ENCODE results near the gene IFI44. TPM values are rescaled to one million over a fixed set of nuclear protein-coding genes. Genes with fewer than 3 reads are reported as not detected.
A peak's percentile ranks its signal among the peaks of the same experiment; 100 is the strongest.

IFI44 gene
- total RNA-seq, 4 donors from 2014 or later, result 16.2 to 78.2 (median 20.2) TPM

- DNase-seq (ENCODE audit: low spot score), result no peak
- ATAC-seq (ENCODE audit: low FRiP score), result peak; percentile 68
- TF ChIP-seq, protein P1, sequence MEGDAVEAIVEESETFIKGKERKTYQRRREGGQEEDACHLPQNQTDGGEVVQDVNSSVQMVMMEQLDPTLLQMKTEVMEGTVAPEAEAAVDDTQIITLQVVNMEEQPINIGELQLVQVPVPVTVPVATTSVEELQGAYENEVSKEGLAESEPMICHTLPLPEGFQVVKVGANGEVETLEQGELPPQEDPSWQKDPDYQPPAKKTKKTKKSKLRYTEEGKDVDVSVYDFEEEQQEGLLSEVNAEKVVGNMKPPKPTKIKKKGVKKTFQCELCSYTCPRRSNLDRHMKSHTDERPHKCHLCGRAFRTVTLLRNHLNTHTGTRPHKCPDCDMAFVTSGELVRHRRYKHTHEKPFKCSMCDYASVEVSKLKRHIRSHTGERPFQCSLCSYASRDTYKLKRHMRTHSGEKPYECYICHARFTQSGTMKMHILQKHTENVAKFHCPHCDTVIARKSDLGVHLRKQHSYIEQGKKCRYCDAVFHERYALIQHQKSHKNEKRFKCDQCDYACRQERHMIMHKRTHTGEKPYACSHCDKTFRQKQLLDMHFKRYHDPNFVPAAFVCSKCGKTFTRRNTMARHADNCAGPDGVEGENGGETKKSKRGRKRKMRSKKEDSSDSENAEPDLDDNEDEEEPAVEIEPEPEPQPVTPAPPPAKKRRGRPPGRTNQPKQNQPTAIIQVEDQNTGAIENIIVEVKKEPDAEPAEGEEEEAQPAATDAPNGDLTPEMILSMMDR (IDR thresholded peaks at IDR 0.05), result no peak
Observed at GRCh38 chr1:78617615-78618026, 32.0 kb upstream of the IFI44 start.

- no peak for ATAC-seq (ENCODE audit: low FRiP score)
- DNase-seq (ENCODE audit: low spot score), result no peak
- TF ChIP-seq, protein P1 (IDR thresholded peaks at IDR 0.05), result no peak
Observed at GRCh38 chr1:78619032-78619431, 30.6 kb upstream of the IFI44 start.

GRCh38 chr1:78619446-78619802 lies 30.2 kb upstream of the IFI44 start:
- TF ChIP-seq, protein P1 (IDR thresholded peaks at IDR 0.05), result no peak
- ATAC-seq (ENCODE audit: low FRiP score), result no peak
- no peak for DNase-seq (ENCODE audit: low spot score)

DNA sequence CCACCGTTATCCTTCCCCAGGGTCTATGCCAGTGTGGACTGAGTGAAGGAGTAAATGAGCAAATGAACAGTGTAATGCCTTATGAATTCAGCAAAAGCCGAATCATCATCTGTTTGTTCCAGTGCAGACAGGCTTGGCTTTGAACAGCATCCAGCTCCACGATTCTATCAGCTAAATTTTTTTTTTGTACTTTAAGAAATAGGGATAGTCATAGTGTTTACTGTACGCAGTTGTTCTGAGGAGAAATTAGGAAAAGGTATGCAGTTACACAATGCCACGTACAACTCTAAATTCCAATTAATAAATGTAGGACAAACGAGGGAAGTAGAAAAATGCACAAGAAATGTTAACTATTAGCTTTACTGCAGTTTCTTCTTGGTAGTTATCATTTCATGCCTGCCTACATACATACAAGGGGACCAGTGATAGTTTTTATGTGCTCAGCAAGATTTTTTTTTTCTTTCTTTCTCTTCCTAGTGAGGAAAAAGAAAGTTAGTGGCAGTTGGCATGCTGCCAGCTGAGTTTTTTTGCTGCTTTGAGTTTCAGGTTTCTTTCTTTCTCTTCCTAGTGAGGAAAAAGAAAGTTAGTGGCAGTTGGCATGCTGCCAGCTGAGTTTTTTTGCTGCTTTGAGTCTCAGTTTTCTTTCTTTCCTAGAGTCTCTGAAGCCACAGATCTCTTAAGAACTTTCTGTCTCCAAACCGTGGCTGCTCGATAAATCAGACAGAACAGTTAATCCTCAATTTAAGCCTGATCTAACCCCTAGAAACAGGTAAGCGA lies 29.6 kb upstream of the IFI44 start, which contains the start of gene IFI44L:
IFI44L (plus strand) TSS at position 646 of the 777 bp plus-strand sequence. CDS start 7,468 bp downstream, outside the sequence.
- ATAC-seq (ENCODE audit: low FRiP score), result peak; percentile 87
- TF ChIP-seq, protein P1 (IDR thresholded peaks at IDR 0.05), result no peak
- no peak for DNase-seq (ENCODE audit: low spot score)

GRCh38 chr1:78620666-78621065 lies 29.0 kb upstream of the IFI44 start:
- ATAC-seq (ENCODE audit: low FRiP score) (peak; percentile 11), DNase-seq (ENCODE audit: low spot score) (no peak)
- TF ChIP-seq, protein P1 (IDR thresholded peaks at IDR 0.05), result no peak

- ATAC-seq (ENCODE audit: low FRiP score), result no peak
- TF ChIP-seq, protein P1 (IDR thresholded peaks at IDR 0.05), result no peak
- DNase-seq (ENCODE audit: low spot score), result no peak
Observed at GRCh38 chr1:78622548-78622947, 27.1 kb upstream of the IFI44 start.

DNA sequence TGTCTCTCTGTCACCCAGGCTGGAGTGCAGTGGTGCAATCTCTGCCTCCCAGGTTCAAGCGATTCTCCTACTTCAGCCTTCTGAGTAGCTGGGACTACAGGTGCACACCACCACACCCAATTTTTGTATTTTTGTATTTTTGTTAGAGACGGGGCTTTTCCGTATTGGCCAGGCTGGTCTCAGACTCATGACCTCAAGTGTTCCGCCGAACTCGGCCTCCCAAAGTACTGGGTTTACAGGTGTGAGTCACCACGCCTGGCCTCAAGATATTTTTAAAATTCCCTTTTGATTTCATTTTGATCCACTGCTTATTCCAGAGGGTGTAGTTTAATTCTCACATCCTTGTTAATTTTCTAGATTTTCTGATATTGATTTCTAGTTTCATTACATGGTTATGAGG lies 25.6 kb upstream of the IFI44 start:
- DNase-seq (ENCODE audit: low spot score) (no peak), ATAC-seq (ENCODE audit: low FRiP score) (no peak)
- TF ChIP-seq, protein P1 (IDR thresholded peaks at IDR 0.05), result no peak

Measured in omental fat pad (tissue), 4 donors.